DMS79 (cell line): ENCODE results near the gene MROH7.
A peak's percentile ranks its signal among the peaks of the same experiment; 100 is the strongest.

Source experiments
- DNase-seq: peaks from one replicate; lab custom pipeline; 2025; lab: John Stamatoyannopoulos, UW

MROH7 gene

GRCh38 chr1:54698346-54698745 lies 56.8 kb downstream of the MROH7 start:
- no peak for DNase-seq

GRCh38 chr1:54699936-54700525 lies 58.4 kb downstream of the MROH7 start:
- DNase-seq = no peak

- DNase-seq = no peak
Measured at GRCh38 chr1:54701066-54701465, 59.5 kb downstream of the MROH7 start.

GRCh38 chr1:54701996-54702395 lies 60.4 kb downstream of the MROH7 start:
- DNase-seq = no peak

GRCh38 chr1:54703471-54703870 lies 61.9 kb downstream of the MROH7 start:
- DNase-seq = no peak

- no peak for DNase-seq
Measured at GRCh38 chr1:54705153-54705552, 63.6 kb downstream of the MROH7 start.

GRCh38 chr1:54706419-54706818 lies 64.8 kb downstream of the MROH7 start:
- DNase-seq = no peak

GRCh38 chr1:54708385-54708784 lies 66.8 kb downstream of the MROH7 start:
- DNase-seq = no peak

- no peak for DNase-seq
Measured at GRCh38 chr1:54709547-54710292, 68.1 kb downstream of the MROH7 start.

- no peak for DNase-seq
Measured at GRCh38 chr1:54710434-54710833, 68.8 kb downstream of the MROH7 start.

- DNase-seq = no peak
Measured at GRCh38 chr1:54710841-54711240, 69.3 kb downstream of the MROH7 start.

GRCh38 chr1:54711536-54711935 lies 70.0 kb downstream of the MROH7 start:
- DNase-seq = no peak

GRCh38 chr1:54714881-54715492 lies 73.4 kb downstream of the MROH7 start:
- no peak for DNase-seq

- peak; percentile 59 for DNase-seq
Measured at GRCh38 chr1:54715493-54716298, 74.1 kb downstream of the MROH7 start, which contains the start of gene TTC4. Gene TTC4, plus strand, starts transcription at chr1:54715861. Its CDS starts 48 bp downstream, at chr1:54715909.

- no peak for DNase-seq
Measured at GRCh38 chr1:54716299-54717047, 74.9 kb downstream of the MROH7 start.

GRCh38 chr1:54721719-54722118 lies 80.1 kb downstream of the MROH7 start:
- no peak for DNase-seq

GRCh38 chr1:54723985-54724384 lies 82.4 kb downstream of the MROH7 start:
- no peak for DNase-seq

GRCh38 chr1:54724771-54725170 lies 83.2 kb downstream of the MROH7 start:
- no peak for DNase-seq

GRCh38 chr1:54728027-54728426 lies 86.4 kb downstream of the MROH7 start:
- no peak for DNase-seq

GRCh38 chr1:54736685-54737084 lies 95.1 kb downstream of the MROH7 start:
- no peak for DNase-seq

GRCh38 chr1:54738244-54738643 lies 96.7 kb downstream of the MROH7 start:
- DNase-seq = no peak

GRCh38 chr1:54741531-54741930 lies 99.9 kb downstream of the MROH7 start:
- DNase-seq = no peak
